Kidney (tissue), 14 donors: ENCODE measurements around the gene PITPNM1. TPM values are rescaled to one million over a fixed set of nuclear protein-coding genes. Genes with fewer than 3 reads are reported as not detected.
"Not testable (repeated sequence)": the region's sequence is repeated elsewhere in the genome, so short reads cannot be mapped to it uniquely, and the experiment has no call there.

Source experiments
- DNase-seq, 5 donors: peaks; one replicate each; pipeline ENCODE4 v3.0.0-alpha.2; 2013 to 2020
- FAIRE-seq: peaks from 2 replicates; lab custom pipeline; 2012; peaks lifted over from hg19 to GRCh38; lab: Jason Lieb, UNC
- H3K27ac ChIP-seq, 2 donors: one replicate each; pipeline ENCODE4 v1.7.0; 2013; ENCODE audit warnings: low read depth in 2 of 2, low read length in 2 of 2, inconsistent platforms in 1 of 2
- H3K27me3 ChIP-seq: one replicate; pipeline ENCODE4 v1.7.1; 2013; ENCODE audit warnings: low read length, inconsistent platforms; ENCODE audit not compliant: control insufficient read depth, insufficient read depth
- H3K36me3 ChIP-seq, 3 donors: one replicate each; pipeline versions ENCODE4 v1.7.0 to v1.7.1; 2013; ENCODE audit warnings: low read length in 3 of 3, control low read depth in 1 of 3, inconsistent platforms in 1 of 3; ENCODE audit not compliant: insufficient read depth in 3 of 3, control insufficient read depth in 2 of 3
- H3K4me1 ChIP-seq, 3 donors: one replicate each; pipeline versions ENCODE4 v1.7.0 to v1.7.1; 2013; ENCODE audit warnings: low read length in 3 of 3, inconsistent platforms in 1 of 3, low read depth in 1 of 3; ENCODE audit not compliant: control insufficient read depth in 2 of 3, insufficient read depth in 2 of 3
- H3K4me3 ChIP-seq, 3 donors: one replicate each; pipeline versions ENCODE4 v1.7.0 to v1.8.1; 2013; ENCODE audit warnings: low read length in 3 of 3, control low read depth in 1 of 3, inconsistent platforms in 1 of 3
- H3K9ac ChIP-seq, 3 donors: one replicate each; pipeline versions ENCODE4 v1.7.0 to v1.7.1; 2013; ENCODE audit warnings: low read length in 3 of 3, control low read depth in 1 of 3, inconsistent platforms in 1 of 3
- H3K9me3 ChIP-seq, 3 donors: one replicate each; pipeline versions ENCODE4 v1.7.0 to v1.7.1; 2013; ENCODE audit warnings: low read length in 3 of 3, control low read depth in 1 of 3, inconsistent platforms in 1 of 3; ENCODE audit not compliant: control insufficient read depth in 2 of 3, insufficient read depth in 1 of 3
- intact Hi-C: fragments of 100-400 bp; cut with DNase I; formaldehyde crosslinking; loops from one replicate; pipeline ENCODE4 v1.11.1; 2022
- polyA plus RNA-seq: library from polyadenylated mRNA; stranded (reverse); fragments of 350-450 nt; fragmentation: Illumina TruSeq; extraction: RNeasy Lipid Tissue Mini Kit (QIAGEN cat#74804); gene quantifications from one replicate; pipeline ENCODE4 v1.2.3, GENCODE V29; 2014; ENCODE audit warnings: low read depth, low replicate concordance; ENCODE audit not compliant: insufficient read depth
- total RNA-seq: library from RNA; stranded (reverse); fragmentation: NEBNext Ultra II Directional; extraction: Animal tissue kit (Norgen Biotek cat#: 25700); gene quantifications from one replicate; pipeline ENCODE4 v1.2.1, GENCODE V29; 2021
- TF ChIP-seq, protein P1 (sequence below): IDR thresholded peaks from 3 replicates; pipeline ENCODE4 v1.5.1; 2012; ENCODE audit warnings: mild to moderate bottlenecking, moderate library complexity, borderline replicate concordance; ENCODE audit not compliant: insufficient read depth; ENCODE audit errors: extremely low read depth
- donor health status: control.
- donor health status: control.
- donor health status: control.
- donor health status: control.
- donor health status: control.
- donor health status: DM: yes; HTN: yes; CAD: no.
- donor health status: Normal renal cell carcinoma (clear cell type).

Gene PITPNM1
- total and polyA plus RNA-seq, 2 donors from 2014 or later: 19.3 to 74.7 TPM

DNA sequence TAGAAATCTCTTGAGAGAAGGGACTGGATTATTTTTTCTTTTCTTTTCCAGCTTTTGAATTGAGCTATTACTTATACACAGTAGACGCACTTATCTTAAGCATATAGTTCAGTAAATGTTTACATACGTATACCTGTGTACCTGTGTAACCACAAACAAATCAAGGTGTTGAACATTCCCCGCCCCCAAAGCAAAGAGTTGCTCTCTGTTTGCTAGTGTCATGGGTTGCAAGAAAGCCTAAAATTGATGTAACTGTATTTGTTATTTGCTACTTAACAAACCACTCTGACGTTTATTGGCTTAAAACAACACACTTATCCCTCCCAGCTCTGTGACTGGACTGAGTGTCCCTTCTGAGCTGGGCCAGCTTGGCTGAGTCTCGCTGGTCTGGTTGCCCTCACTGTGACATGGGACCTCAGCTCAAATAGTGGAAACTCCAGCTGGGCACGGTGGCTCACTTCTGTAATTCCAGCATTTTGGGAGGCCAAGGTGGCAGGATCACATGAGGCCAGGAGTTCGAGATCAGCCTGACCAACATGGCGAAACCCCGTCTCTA lies 43.5 kb upstream of the PITPNM1 start:
- Histone ChIP-seq H3K4me3 (no peak overlapping the region), H3K4me1 (peaks cover 0 to 19% (median 7%) of the 10 kb centered on the region in 3 donors), H3K27me3 (no peaks in the 10 kb centered on the region), H3K9me3 (no peaks in the 10 kb centered on the region), H3K27ac (no peak overlapping the region), H3K9ac (no peak overlapping the region), H3K36me3 (no peaks in the 10 kb centered on the region)
- intact Hi-C loops: no loop called here
- TF ChIP-seq, protein P1, sequence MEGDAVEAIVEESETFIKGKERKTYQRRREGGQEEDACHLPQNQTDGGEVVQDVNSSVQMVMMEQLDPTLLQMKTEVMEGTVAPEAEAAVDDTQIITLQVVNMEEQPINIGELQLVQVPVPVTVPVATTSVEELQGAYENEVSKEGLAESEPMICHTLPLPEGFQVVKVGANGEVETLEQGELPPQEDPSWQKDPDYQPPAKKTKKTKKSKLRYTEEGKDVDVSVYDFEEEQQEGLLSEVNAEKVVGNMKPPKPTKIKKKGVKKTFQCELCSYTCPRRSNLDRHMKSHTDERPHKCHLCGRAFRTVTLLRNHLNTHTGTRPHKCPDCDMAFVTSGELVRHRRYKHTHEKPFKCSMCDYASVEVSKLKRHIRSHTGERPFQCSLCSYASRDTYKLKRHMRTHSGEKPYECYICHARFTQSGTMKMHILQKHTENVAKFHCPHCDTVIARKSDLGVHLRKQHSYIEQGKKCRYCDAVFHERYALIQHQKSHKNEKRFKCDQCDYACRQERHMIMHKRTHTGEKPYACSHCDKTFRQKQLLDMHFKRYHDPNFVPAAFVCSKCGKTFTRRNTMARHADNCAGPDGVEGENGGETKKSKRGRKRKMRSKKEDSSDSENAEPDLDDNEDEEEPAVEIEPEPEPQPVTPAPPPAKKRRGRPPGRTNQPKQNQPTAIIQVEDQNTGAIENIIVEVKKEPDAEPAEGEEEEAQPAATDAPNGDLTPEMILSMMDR: no peak
- no peak for DNase-seq
- no peak for FAIRE-seq

GRCh38 chr11:67548112-67548511 lies 42.9 kb upstream of the PITPNM1 start:
- H3K27ac ChIP-seq, intact Hi-C loops, H3K27me3 ChIP-seq, H3K36me3 ChIP-seq, H3K9me3 ChIP-seq, H3K4me3 ChIP-seq, DNase-seq, FAIRE-seq, H3K9ac ChIP-seq: not testable (repeated sequence)
- peaks cover 0 to 19% (median 11%) of the 10 kb centered on the region in 3 donors for H3K4me1 ChIP-seq

GRCh38 chr11:67545280-67545679 lies 40.1 kb upstream of the PITPNM1 start:
- H3K27me3 ChIP-seq: no peaks in the 10 kb centered on the region
- no peak for FAIRE-seq
- TF ChIP-seq, protein P1: peak; percentile 37
- H3K4me3 ChIP-seq: peak overlapping the region in 2 of 3 donors; percentile 49 to 57
- H3K9ac ChIP-seq: peak overlapping the region in 1 of 3 donors; percentile 22
- no peaks in the 10 kb centered on the region for H3K9me3 ChIP-seq
- peaks cover 0 to 19% (median 11%) of the 10 kb centered on the region in 3 donors for H3K4me1 ChIP-seq
- peak overlapping the region; percentile 78 to 86 for H3K27ac ChIP-seq
- peak in 3 of 5 donors; percentile 31 to 78 (median 61) for DNase-seq
- intact Hi-C loops: no loop called here
- H3K36me3 ChIP-seq: no peaks in the 10 kb centered on the region

DNA sequence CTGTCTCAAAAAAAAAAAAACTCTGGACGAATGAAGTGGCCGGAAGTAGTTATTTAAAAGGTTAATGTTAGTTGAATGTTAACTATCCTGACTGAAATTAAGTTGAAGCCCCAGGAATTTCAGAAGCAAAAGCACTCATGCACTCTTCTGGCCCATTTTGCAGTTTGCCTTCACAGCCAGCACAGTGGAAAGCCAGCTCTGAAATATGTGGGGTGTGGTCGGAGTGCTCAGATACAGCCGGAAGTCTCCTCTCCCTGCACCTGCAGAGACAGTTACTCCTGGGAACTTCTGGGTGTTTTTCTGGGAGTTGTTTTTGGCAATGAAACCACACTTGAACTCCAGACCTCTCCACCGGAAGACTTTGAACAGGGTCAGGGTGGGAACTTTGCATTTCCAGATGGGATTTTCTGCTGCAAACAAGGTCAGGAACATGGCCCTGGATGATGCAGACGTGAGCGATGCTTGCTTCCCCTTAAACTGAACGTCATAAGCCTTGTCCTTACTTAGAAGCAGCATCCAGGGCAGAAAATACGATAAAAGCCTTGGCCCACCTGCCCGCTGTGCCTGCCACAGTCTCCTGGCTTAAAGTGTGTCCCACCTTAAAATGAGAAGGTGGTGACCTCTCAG lies 39.6 kb upstream of the PITPNM1 start:
- H3K27ac ChIP-seq: peak overlapping the region; percentile 78 to 86
- H3K27me3 ChIP-seq: no peaks in the 10 kb centered on the region
- peak overlapping the region in 1 of 3 donors; percentile 22 for H3K9ac ChIP-seq
- H3K4me3 ChIP-seq: peak overlapping the region in 2 of 3 donors; percentile 49 to 57
- no peak for FAIRE-seq
- intact Hi-C loops: no loop called here
- no peaks in the 10 kb centered on the region for H3K36me3 ChIP-seq
- DNase-seq: peak in 2 of 5 donors; percentile 47 to 50
- TF ChIP-seq, protein P1: no peak
- peaks cover 0 to 19% (median 11%) of the 10 kb centered on the region in 3 donors for H3K4me1 ChIP-seq
- H3K9me3 ChIP-seq: no peaks in the 10 kb centered on the region
